Measurements from ENCODE around the gene ANKMY1.

DNA sequence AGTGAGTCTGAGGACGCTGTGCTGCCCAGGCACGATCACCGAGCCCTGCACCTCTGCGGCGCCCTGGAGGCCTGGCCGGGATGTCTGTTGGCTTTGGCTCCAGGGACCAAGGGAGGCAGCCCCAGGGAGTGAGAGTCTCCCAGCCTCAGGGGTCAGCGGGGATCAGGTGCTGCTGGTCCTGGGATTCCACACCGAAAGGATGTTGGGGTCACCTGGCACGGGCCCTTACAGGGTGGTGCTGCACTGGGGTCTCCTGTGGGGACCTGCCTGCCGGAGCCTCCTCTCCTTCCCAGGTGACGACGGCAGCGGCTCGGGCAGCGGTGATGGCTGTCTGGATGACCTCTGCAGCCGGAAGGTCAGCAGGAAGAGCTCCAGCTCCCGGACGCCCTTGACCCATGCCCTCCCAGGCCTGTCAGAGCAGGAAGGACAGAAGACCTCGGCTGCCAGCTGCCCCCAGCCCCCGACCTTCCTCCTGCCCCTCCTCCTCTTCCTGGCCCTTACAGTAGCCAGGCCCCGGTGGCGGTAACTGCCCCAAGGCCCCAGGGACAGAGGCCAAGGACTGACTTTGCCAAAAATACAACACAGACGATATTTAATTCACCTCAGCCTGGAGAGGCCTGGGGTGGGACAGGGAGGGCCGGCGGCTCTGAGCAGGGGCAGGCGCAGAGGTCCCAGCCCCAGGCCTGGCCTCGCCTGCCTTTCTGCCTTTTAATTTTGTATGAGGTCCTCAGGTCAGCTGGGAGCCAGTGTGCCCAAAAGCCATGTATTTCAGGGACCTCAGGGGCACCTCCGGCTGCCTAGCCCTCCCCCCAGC lies 91.8 kb downstream of the ANKMY1 start:
- TF ChIP-seq CTCF (IDR thresholded peaks at IDR 0.05; ENCODE audit: insufficient read depth, low read depth, low read length) (no peak), EZH2 (IDR thresholded peaks at IDR 0.05; ENCODE audit: insufficient read depth, low read length) (no peak)

All from astrocyte (in vitro differentiated cells and primary cell).